22Rv1 (cell line): ENCODE data around the gene RAB27B.

Experiments
- CTCF ChIP-seq: fragments of 450-650 bp; IDR thresholded peaks from 2 replicates; pipeline ENCODE4 v1.5.1; 2017; ENCODE audit warnings: mild to moderate bottlenecking
- ZFX ChIP-seq: fragments of 450-650 bp; IDR thresholded peaks from 2 replicates; pipeline ENCODE4 v1.6.1; 2017; ENCODE audit warnings: antibody characterized with exemption, borderline replicate concordance

DNA sequence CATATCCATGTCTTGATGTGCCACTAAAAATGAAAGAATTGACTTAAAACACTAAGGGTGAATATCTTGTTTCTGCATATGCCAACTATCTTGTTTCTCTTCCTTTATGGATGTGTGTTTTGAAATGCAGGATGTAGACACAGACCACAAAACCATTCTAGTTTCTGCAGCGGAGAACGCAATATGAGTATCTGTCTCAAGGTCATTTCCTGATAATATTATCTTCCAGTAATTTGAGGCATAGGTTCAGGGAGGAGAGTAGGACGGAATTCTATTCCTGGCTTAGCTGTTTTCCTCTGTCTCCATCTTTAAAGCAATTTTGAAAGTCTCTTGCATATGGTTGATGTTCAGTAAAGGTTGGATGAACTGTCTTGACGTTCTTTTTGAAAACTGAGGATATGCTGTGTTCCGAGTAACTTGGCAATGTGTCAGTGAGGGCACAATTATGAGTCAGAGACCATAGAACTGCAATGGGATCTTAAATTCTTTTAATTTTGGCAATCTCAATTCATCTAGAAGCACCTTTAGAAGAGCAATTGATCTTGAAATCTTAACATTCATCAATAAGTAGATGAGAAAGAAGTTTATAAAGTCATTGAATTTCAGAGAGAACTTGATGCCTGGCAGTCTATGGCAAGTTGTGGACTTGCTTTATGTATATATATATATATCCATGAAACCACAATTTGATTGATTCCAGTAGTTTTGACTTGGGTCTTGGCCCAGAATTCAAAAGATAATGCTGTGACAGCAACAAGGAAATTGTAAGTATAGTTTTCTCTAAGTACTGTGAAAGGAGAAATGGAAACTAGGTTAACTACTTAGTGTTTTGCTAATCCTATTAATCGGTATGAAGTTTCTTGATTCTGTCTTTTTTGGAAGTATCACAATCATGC lies 24.8 kb downstream of the RAB27B start:
- TF ChIP-seq CTCF (no peak), ZFX (no peak)
